BLaER1 treated with 17β-estradiol and CSF1 and Interleukin-3, amounts not matched to agents 10 nM and 100 nM (cell line): Measurements from ENCODE around the gene ZC3H12C.

Source experiments
- H3K27ac ChIP-seq, 11 experiments: shearing (Covaris generic); formaldehyde crosslinking; 2 replicates each; pipeline ENCODE4 v1.8.1; 2022
- H3K27me3 ChIP-seq, 11 experiments: shearing (Covaris generic); formaldehyde crosslinking; 2 replicates each; pipeline ENCODE4 v1.8.1; 2022
- H3K36me3 ChIP-seq, 11 experiments: shearing (Covaris generic); formaldehyde crosslinking; 2 replicates each; pipeline ENCODE4 v1.8.1; 2022
- H3K4me1 ChIP-seq, 10 experiments: shearing (Covaris generic); formaldehyde crosslinking; 2 replicates each; pipeline ENCODE4 v1.8.1; 2022
- H3K4me2 ChIP-seq, 11 experiments: shearing (Covaris generic); formaldehyde crosslinking; 2 replicates each; pipeline ENCODE4 v1.8.1; 2022
- H3K4me3 ChIP-seq, 10 experiments: shearing (Covaris generic); formaldehyde crosslinking; 2 replicates each; pipeline ENCODE4 v1.8.1; 2022
- H3K9ac ChIP-seq, 11 experiments: shearing (Covaris generic); formaldehyde crosslinking; 2 replicates each; pipeline ENCODE4 v1.8.1; 2022
- H3K9me3 ChIP-seq, 11 experiments: shearing (Covaris generic); formaldehyde crosslinking; replicated peaks in 1 of 11; 2 replicates each; pipeline ENCODE4 v1.8.1; 2022
- H4K20me1 ChIP-seq, 11 experiments: shearing (Covaris generic); formaldehyde crosslinking; 2 replicates each; pipeline ENCODE4 v1.8.1; 2022
- Cebpa-rat ChIP-seq, 11 experiments: shearing (Covaris generic); IDR thresholded peaks; 2 replicates each; pipeline ENCODE4 v1.8.1; 2022

ZC3H12C gene

DNA sequence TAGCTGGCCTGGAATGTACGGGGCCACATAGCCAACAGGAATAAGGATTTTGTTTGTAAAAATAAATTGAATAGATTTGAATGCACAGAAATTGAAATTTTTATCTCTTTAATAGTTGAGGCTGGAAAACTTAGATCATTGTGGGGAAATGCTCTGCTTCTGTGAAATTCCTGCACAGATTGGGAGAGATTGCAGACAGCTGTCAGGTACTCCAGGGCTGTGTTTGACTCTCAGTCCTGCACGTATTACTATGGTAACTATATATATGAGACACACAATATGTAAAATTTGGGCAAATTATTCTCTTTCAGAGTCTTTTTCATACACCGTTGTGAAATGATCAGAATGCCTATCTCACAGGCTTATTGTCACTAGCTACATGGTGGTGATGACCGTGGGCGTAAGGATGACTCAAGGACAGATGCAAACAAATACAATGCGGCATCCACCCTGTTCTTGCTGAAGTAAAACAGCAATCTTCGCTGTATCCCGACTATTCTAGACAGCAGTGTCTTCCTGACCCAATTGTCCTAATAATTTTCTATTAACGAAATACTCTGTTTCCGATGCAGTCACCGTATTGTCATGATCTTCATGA, 79.4 kb downstream of the ZC3H12C start:
- Histone ChIP-seq H4K20me1 (no peaks in the 10 kb centered on the region), H3K36me3 (peaks cover 0 to 11% (median 0%) of the 10 kb centered on the region in 11 experiments; a peak in 5 of 22 replicates), H3K4me1 (peaks cover 0 to 14% (median 2%) of the 10 kb centered on the region in 10 experiments; a peak in 7 of 20 replicates), H3K27me3 (no peaks in the 10 kb centered on the region), H3K9ac (no peak overlapping the region), H3K9me3 (no peaks in the 10 kb centered on the region), H3K4me2 (no peak overlapping the region), H3K27ac (no peak overlapping the region), H3K4me3 (no peak overlapping the region)
- TF ChIP-seq Cebpa-rat (IDR thresholded peaks at IDR 0.05), result no peak

- Histone ChIP-seq H3K4me2 (no peak overlapping the region), H3K4me1 (peaks cover 0 to 14% (median 2%) of the 10 kb centered on the region in 10 experiments; a peak in 7 of 20 replicates), H3K36me3 (peaks cover 0 to 6% (median 0%) of the 10 kb centered on the region in 11 experiments; a peak in 3 of 22 replicates), H3K27ac (no peak overlapping the region), H3K27me3 (no peaks in the 10 kb centered on the region), H4K20me1 (no peaks in the 10 kb centered on the region), H3K9ac (no peak overlapping the region), H3K9me3 (no peaks in the 10 kb centered on the region), H3K4me3 (no peak overlapping the region)
- no peak for TF ChIP-seq Cebpa-rat (IDR thresholded peaks at IDR 0.05)
Observed at GRCh38 chr11:110173811-110174644, 80.8 kb downstream of the ZC3H12C start.

DNA sequence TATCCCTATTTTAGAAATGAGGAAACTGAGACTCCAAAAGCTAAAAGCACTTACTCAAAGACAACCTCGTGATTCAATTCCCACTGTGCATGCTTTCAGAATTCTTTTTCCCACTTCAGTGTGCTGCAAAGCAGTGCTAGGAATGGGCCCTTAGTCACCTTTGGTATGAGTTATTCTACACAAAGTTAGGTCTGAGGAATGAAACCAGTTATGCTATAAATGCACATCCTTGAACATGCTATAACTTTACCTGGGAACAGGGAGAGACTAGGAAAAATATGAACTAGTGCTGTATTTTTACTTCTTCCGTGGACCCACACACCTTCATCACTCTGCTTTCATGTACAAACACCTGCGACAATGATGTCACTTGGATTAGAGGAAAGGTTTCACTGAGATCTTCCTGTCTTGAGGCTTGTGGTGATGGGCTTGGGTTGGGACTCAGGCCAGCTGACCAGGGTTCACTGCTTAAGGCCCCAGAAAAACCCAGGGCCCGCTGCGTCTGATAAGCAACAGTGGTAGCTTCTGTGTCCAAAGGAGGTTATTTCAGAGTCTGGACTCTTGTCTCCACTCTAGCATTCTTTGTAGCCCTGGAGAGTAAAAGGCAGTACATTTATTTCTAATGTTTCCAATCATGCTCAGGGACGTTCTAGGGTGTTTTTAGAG, 81.6 kb downstream of the ZC3H12C start:
- no peaks in the 10 kb centered on the region for H4K20me1 ChIP-seq
- H3K4me1 ChIP-seq, result peaks cover 0 to 14% (median 2%) of the 10 kb centered on the region in 10 experiments; a peak in 7 of 20 replicates
- TF ChIP-seq Cebpa-rat (IDR thresholded peaks at IDR 0.05), result no peak
- no peak overlapping the region for H3K4me3 ChIP-seq
- no peaks in the 10 kb centered on the region for H3K9me3 ChIP-seq
- no peak overlapping the region for H3K4me2 ChIP-seq
- no peak overlapping the region for H3K27ac ChIP-seq
- no peaks in the 10 kb centered on the region for H3K27me3 ChIP-seq
- H3K36me3 ChIP-seq, result peaks cover 0 to 1% (median 0%) of the 10 kb centered on the region in 11 experiments; a peak in 1 of 22 replicates
- no peak overlapping the region for H3K9ac ChIP-seq

DNA sequence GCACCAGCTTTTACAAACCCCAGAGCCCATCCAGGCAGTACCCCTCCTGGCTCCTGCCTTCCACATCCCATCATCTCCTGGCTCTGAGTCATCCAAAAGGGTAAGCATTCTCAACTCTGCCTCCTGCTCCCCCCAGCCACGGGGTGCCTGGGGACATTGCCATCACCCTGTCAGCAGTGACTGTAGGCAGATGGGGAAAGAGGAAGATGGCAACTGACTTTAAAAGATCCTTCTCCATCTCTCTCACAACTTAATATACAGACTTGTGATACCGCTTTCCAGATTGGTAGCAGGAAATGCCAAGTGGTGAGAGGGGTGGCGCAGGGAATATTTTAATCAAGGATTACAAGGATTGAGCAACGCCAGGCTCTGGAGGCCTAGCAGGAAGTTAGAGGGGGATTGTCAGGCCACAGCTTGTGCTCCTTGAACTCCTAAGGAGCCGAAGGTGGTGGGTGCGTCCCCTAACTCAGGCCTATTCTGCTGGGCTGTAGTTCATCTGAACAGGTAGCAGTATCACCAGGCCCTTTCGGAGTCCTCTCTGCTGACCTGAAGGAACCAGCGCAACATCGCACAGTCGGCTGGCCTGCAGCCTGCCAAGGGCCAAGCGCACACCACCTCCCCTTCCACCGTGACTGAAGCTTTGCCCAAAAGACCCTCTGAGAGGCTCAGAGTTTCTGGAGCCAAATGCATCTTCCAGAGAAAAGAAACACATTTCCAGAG, 83.3 kb downstream of the ZC3H12C start:
- Histone ChIP-seq H3K4me1 (peaks cover 0 to 14% (median 2%) of the 10 kb centered on the region in 10 experiments; a peak in 7 of 20 replicates), H3K4me3 (no peak overlapping the region), H3K9ac (no peak overlapping the region), H3K4me2 (peak overlapping the region in 3 of 11 experiments; percentile 2 to 21 (median 21); a peak in 4 of 22 replicates), H3K36me3 (no peaks in the 10 kb centered on the region), H3K27me3 (no peaks in the 10 kb centered on the region), H4K20me1 (no peaks in the 10 kb centered on the region), H3K27ac (no peak overlapping the region), H3K9me3 (no peaks in the 10 kb centered on the region)
- no peak for TF ChIP-seq Cebpa-rat (IDR thresholded peaks at IDR 0.05)

GRCh38 chr11:110177086-110177456, 83.9 kb downstream of the ZC3H12C start:
- TF ChIP-seq Cebpa-rat (IDR thresholded peaks at IDR 0.05), result no peak
- no peaks in the 10 kb centered on the region for H4K20me1 ChIP-seq
- H3K4me2 ChIP-seq, result no peak overlapping the region
- no peaks in the 10 kb centered on the region for H3K36me3 ChIP-seq
- H3K9me3 ChIP-seq, result no peaks in the 10 kb centered on the region
- H3K27ac ChIP-seq, result no peak overlapping the region
- no peaks in the 10 kb centered on the region for H3K27me3 ChIP-seq
- no peak overlapping the region for H3K9ac ChIP-seq
- no peak overlapping the region for H3K4me3 ChIP-seq
- peaks cover 0 to 14% (median 2%) of the 10 kb centered on the region in 10 experiments; a peak in 7 of 20 replicates for H3K4me1 ChIP-seq

GRCh38 chr11:110179064-110179463, 85.9 kb downstream of the ZC3H12C start:
- Histone ChIP-seq H4K20me1 (no peaks in the 10 kb centered on the region), H3K36me3 (no peaks in the 10 kb centered on the region), H3K9me3 (no peaks in the 10 kb centered on the region), H3K9ac (no peak overlapping the region), H3K4me1 (peaks cover 0 to 10% (median 1%) of the 10 kb centered on the region in 10 experiments; a peak in 8 of 20 replicates), H3K27ac (no peak overlapping the region), H3K27me3 (no peaks in the 10 kb centered on the region), H3K4me2 (no peak overlapping the region), H3K4me3 (no peak overlapping the region)
- no peak for TF ChIP-seq Cebpa-rat (IDR thresholded peaks at IDR 0.05)

GRCh38 chr11:110182886-110183285, 89.7 kb downstream of the ZC3H12C start:
- no peak for TF ChIP-seq Cebpa-rat (IDR thresholded peaks at IDR 0.05)
- no peak overlapping the region for H3K4me2 ChIP-seq
- no peaks in the 10 kb centered on the region for H4K20me1 ChIP-seq
- no peaks in the 10 kb centered on the region for H3K36me3 ChIP-seq
- no peak overlapping the region for H3K4me3 ChIP-seq
- peaks cover 0 to 14% (median 5%) of the 10 kb centered on the region in 10 experiments; a peak in 6 of 20 replicates for H3K4me1 ChIP-seq
- H3K27ac ChIP-seq, result no peak overlapping the region
- no peaks in the 10 kb centered on the region for H3K9me3 ChIP-seq
- H3K27me3 ChIP-seq, result no peaks in the 10 kb centered on the region
- H3K9ac ChIP-seq, result no peak overlapping the region

- no peak overlapping the region for H3K27ac ChIP-seq
- TF ChIP-seq Cebpa-rat (IDR thresholded peaks at IDR 0.05), result no peak
Observed at GRCh38 chr11:110184456-110184855, 91.3 kb downstream of the ZC3H12C start.

More at GRCh38 chr11:110184456-110184855, 91.3 kb downstream of the ZC3H12C start:
- Histone ChIP-seq H3K9me3 (no peaks in the 10 kb centered on the region), H3K4me1 (peaks cover 0 to 14% (median 5%) of the 10 kb centered on the region in 10 experiments; a peak in 6 of 20 replicates), H3K36me3 (no peaks in the 10 kb centered on the region), H3K9ac (no peak overlapping the region), H3K4me2 (peak overlapping the region in 3 of 11 experiments; percentile 15 to 30 (median 16); a peak in 4 of 22 replicates), H3K4me3 (no peak overlapping the region), H3K27me3 (no peaks in the 10 kb centered on the region), H4K20me1 (no peaks in the 10 kb centered on the region)
